ENCODE results near the gene SEC22A. TPM values are rescaled to one million over a fixed set of nuclear protein-coding genes. Genes with fewer than 3 reads are reported as not detected.
A peak's percentile ranks its signal among the peaks of the same experiment; 100 is the strongest.
"Not testable (repeated sequence)": the region's sequence is repeated elsewhere in the genome, so short reads cannot be mapped to it uniquely, and the experiment has no call there.

Gene SEC22A
- polyA plus RNA-seq, 10 donors, result 12.6 to 20.5 (median 15.7) TPM

- DNase-seq, result no peak
Measured at GRCh38 chr3:123169492-123169929, 32.2 kb upstream of the SEC22A start.

GRCh38 chr3:123169930-123170329 is 31.8 kb upstream of the SEC22A start:
- DNase-seq, result no peak

- no peak for DNase-seq
Measured at GRCh38 chr3:123180791-123181190, 21.0 kb upstream of the SEC22A start.

GRCh38 chr3:123186695-123187094 is 15.0 kb upstream of the SEC22A start:
- DNase-seq, result no peak

- DNase-seq, result no peak
Measured at GRCh38 chr3:123188058-123188457, 13.7 kb upstream of the SEC22A start.

- no peak for DNase-seq
Measured at GRCh38 chr3:123193448-123194101, 8.2 kb upstream of the SEC22A start.

- peak in 1 of 3 donors; percentile 1 for DNase-seq
Measured at GRCh38 chr3:123194552-123194951, 7.2 kb upstream of the SEC22A start.

- DNase-seq, result no peak
Measured at GRCh38 chr3:123198372-123198771, 3.4 kb upstream of the SEC22A start.

GRCh38 chr3:123201223-123201556 is 553 bp upstream of the SEC22A start:
- no peak for DNase-seq

GRCh38 chr3:123202451-123202850 is 708 bp downstream of the SEC22A start:
- DNase-seq, result peak in 2 of 3 donors; percentile 10 to 37

- no peak for DNase-seq
Measured at GRCh38 chr3:123218990-123219389, 17.2 kb downstream of the SEC22A start.

- not testable (repeated sequence) for DNase-seq
Measured at GRCh38 chr3:123221369-123221768, 19.6 kb downstream of the SEC22A start.

- no peak for DNase-seq
Measured at GRCh38 chr3:123225016-123225415, 23.3 kb downstream of the SEC22A start.

GRCh38 chr3:123226549-123226948 is 24.8 kb downstream of the SEC22A start:
- DNase-seq, result no peak

GRCh38 chr3:123229145-123229544 is 27.4 kb downstream of the SEC22A start:
- peak in 1 of 3 donors; percentile 11 for DNase-seq

GRCh38 chr3:123236902-123237301 is 35.2 kb downstream of the SEC22A start:
- DNase-seq, result no peak

GRCh38 chr3:123239186-123239585 is 37.4 kb downstream of the SEC22A start:
- not testable (repeated sequence) for DNase-seq

- no peak for DNase-seq
Measured at GRCh38 chr3:123239756-123240155, 38.0 kb downstream of the SEC22A start.

GRCh38 chr3:123244128-123244527 is 42.4 kb downstream of the SEC22A start:
- DNase-seq, result no peak

GRCh38 chr3:123246866-123247265 is 45.1 kb downstream of the SEC22A start:
- DNase-seq, result peak; percentile 16 to 59 (median 42)

GRCh38 chr3:123256256-123256655 is 54.5 kb downstream of the SEC22A start:
- DNase-seq, result no peak

- no peak for DNase-seq
Measured at GRCh38 chr3:123258359-123258758, 56.6 kb downstream of the SEC22A start.

GRCh38 chr3:123258811-123259420 is 57.2 kb downstream of the SEC22A start:
- peak; percentile 41 to 73 (median 47) for DNase-seq

- no peak for DNase-seq
Measured at GRCh38 chr3:123261666-123262065, 59.9 kb downstream of the SEC22A start.

All from muscle of back (tissue), 11 donors.